SHP77 (cell line): ENCODE measurements around the gene IPO9.
"Not testable (repeated sequence)": the region's sequence is repeated elsewhere in the genome, so short reads cannot be mapped to it uniquely, and the experiment has no call there.

ENCODE experiments used
- DNase-seq, 2 experiments: peaks; one replicate each; lab custom pipeline; 2025; lab: John Stamatoyannopoulos, UW

IPO9 gene

DNA sequence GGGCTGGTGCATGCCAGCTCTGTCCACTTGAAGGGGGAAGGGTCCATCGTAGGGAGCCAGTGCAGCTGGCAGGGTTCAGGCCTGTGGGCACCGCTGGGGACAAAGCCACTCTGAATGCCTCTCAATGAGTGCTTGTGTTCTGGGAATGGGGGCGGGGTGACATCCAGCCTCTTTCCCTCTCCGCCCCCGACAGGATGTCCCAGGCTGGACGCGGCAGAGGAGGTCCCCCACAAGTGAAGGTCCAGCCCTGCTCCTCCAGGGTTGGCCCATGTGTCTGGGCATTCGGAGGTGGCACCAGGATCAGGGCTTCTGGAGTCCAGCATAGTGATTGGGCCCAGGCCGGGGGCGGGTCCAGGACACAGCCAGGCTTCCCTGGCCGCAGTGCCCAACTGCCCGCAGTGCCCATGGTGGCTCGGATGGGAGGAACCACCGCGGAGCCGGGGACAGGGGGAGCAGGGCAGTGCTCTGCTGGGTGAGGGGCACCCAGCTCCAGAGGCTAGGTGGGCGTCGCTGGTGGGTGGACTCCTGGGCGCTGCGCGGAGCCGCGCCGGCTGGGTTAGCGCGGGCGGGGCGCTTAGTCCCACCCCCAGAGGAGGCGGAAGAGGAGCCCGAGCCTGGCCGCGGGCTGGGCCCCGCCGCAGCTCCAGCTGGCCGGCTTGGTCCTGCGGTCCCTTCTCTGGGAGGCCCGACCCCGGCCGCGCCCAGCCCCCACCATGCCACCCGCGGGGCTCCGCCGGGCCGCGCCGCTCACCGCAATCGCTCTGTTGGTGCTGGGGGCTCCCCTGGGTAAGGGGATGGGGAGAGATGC, 59.5 kb downstream of the IPO9 start, which contains the start of gene SHISA4:
SHISA4 (plus strand) TSS at position 617 of the 808 bp plus-strand sequence; CDS start at position 714, 97 bp downstream.
- DNase-seq, result peak; percentile 43 to 56

DNA sequence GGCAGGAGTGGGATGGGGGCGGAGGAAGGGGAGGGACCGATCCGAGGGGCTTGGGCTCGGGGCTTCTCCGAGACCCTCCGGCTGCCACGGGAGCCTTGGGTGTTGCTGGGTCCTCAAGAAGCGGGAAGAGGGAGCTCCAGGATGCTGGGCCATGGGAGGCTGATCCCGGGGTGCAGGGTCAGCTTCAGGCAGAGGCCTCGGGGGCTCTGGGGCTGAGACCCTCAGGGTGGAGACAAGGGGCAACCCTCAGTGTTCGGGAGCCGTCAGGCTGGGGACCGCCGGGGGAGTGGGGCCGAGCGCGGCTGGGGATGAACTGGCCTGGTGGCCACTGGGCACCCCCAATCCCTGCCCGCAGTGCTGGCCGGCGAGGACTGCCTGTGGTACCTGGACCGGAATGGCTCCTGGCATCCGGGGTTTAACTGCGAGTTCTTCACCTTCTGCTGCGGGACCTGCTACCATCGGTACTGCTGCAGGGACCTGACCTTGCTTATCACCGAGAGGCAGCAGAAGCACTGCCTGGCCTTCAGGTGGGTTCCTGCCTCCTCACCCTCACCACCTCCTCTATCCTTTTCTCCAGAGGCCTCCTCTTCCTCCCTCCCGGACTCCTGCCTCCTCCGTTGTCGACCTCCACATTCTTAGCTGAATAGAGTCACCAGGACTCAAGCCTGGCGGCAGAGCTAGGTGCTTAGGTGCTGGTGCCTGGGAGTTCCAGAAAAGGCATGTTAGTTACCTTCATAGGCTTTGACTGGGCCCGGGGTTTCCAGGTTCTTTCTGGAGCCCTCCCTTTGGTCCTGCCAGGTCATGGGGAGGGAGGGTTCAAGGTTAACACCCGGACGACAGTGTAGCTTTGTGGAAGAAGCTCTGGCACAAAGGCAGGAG, 60.4 kb downstream of the IPO9 start:
- DNase-seq, result no peak

DNA sequence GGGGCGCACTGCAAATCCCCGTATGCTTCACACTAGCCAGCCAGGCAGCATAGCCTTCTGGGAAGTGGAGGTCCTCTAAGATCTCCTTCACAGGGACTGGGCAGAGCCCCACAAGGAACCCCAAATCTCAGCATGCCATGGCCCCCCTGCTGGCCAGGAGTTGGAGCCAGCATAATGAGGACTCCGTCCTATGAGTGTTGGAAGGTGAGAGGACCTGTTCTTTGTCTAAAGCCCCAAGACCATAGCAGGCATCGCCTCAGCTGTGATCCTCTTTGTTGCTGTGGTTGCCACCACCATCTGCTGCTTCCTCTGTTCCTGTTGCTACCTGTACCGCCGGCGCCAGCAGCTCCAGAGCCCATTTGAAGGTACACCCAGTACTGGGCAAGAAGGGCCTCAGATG, 61.3 kb downstream of the IPO9 start:
- no peak for DNase-seq

- no peak for DNase-seq
Measured at GRCh38 chr1:201890806-201891450, 62.0 kb downstream of the IPO9 start.

DNA sequence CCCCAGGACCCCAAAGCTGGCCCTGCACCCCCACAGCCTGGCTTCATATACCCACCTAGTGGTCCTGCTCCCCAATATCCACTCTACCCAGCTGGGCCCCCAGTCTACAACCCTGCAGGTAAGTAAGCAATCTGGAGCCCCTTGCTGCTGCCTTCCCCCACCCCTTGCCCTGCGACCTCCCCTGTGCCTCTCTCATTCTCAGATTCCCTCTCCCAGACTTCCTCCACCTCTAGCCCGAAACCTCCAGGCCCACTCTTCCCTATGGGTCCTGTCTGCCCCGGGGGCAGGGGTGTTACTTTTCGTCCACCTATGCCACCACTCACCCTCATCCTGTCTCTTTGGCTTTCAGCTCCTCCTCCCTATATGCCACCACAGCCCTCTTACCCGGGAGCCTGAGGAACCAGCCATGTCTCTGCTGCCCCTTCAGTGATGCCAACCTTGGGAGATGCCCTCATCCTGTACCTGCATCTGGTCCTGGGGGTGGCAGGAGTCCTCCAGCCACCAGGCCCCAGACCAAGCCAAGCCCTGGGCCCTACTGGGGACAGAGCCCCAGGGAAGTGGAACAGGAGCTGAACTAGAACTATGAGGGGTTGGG, 62.6 kb downstream of the IPO9 start:
- DNase-seq, result no peak

- DNase-seq, result no peak
Measured at GRCh38 chr1:201892211-201892610, 63.3 kb downstream of the IPO9 start.

DNA sequence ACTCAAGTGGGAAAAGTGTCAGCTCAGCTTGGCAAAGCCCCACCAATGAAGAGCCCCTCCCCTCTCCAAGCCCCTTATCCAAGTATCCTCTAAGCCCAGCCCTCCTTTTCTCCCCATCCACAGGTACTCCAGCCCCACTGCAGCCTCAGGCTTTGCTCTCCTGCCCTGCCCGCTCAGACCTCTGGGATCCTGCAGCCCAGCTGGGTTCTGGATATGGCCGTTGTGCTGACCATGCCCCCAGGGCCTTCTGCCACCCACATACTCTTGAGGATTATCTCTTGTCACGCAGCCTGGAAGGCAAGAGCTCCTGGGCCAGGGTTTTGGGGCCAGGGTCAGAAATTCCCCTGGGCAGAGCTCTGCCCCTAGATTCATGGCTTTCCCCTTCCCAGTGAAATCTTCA, 64.5 kb downstream of the IPO9 start:
- DNase-seq, result no peak

- no peak for DNase-seq
Measured at GRCh38 chr1:201894343-201895119, 65.6 kb downstream of the IPO9 start.

DNA sequence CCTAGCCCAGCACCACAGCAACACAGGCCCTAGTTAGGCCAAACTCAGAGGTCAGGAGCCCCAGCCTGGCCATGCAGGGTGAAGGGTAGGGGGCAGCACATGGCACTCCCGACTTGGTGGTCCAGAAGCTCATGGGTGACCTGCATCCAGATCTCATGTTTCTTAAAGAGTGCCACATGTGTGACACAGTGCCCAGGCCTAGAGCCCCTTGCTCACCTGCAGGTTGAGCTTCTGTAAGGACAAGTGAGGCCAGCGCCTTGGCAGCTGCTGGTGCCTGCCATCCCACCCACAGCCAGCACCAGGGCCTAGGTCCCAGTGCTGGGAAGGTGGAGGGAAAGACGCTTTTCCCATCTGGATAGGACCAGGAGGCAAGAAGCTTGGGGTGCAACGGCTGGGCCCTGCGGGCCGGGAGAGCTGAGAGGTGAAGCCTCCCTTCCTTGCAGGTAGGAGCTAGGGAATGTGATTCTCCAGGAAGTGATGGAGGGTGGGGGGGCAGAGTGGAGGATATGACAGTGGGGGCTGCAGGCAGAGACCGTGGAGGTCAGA, 66.2 kb downstream of the IPO9 start:
- DNase-seq, result no peak

GRCh38 chr1:201895913-201896807, 67.2 kb downstream of the IPO9 start:
- DNase-seq, result peak; percentile 76 to 85

- DNase-seq, result no peak
Measured at GRCh38 chr1:201896951-201897391, 68.0 kb downstream of the IPO9 start.

GRCh38 chr1:201898240-201898894, 69.4 kb downstream of the IPO9 start:
- no peak for DNase-seq

DNA sequence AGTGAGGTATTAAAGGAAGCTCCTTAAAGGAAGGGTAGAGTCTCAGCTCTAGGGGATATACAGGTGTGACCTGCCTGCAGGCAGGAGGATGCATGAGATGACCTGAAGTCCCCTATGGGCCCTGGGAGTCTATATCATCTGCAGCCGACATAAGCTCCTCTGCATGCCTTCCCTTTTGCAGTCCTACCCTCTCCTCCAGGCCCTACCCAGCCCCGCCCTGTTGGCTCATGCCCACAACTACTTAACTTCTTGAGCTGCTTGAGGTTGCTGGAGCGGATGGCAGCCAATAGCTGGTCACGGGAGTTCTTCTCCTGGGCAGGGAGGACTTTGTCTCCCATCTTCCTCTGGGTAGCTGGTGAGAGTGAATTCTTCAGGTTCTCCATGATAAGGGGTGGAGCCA, 70.0 kb downstream of the IPO9 start:
- no peak for DNase-seq

DNA sequence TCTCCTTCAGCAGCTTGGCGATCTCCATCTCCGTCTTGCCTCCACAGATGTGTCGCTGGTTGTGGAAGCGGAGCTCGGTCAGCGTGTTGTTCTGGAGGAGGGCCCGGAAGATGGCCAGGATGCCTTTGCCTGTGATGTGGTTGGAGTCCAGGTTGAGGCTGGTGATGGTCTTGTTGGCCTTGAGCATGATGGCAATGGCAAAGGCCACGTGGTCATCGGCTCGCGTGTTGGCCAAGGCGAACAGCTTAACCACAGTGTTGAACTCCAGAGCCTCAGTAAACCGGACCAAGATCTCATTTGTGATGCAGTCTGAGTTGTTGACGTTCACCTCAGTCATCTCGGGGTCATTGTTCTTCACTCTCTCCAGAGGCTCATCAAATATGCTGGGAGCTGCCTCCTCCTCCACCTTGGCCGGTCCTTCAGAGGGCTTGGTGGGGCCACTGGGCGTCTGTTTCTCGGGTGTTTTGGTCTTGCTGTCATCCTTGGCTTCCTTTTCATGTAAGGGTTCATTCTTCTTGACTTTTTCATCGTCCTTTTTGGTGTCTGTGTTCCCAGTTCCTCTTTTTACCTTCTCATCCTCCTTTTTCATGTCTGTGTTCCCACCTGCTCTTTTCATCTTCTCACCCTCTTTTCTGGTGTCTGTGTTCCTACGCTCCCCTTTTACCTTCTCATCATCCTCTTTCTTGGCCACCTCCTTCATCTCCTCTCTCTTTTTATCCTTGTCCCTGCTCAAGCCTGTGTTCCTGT, 70.9 kb downstream of the IPO9 start:
- DNase-seq, result no peak

DNA sequence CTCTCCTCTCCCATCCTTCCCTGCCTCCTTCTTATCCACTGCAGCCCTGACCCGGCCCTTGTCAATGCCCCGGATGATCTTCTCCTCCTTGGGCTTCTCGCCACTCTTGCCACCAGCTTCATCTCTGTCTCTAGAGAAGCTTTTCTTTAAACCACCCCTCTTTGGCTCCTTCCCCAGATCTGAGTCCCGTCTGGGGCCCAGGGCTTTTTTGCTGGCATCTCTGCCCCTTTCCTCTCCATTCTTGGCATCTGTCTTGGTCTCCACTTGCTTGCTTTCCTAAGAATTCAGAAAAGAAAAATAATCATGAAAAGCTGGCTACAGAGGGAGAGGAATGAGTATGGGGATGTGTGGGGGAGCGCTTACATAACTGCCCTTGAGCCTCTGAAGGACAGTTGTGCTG, 71.5 kb downstream of the IPO9 start:
- no peak for DNase-seq

DNA sequence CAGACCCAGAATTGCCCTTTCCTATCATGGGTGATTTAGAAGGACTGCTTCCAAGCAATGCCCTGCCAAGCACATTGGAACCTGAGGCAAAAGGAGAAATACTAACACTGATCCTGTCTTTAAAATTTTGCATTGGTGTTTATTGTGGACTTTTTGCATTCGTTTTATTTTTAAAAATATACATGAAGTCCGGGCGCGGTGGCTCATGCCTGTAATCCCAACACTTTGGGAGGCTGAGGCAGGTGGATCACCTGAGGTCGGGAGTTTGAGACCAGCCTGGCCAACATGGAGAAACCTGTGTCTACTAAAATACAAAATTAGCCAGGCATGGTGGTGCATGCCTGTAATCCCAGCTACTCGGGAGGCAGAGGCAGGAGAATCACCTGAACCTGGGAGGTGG, 72.1 kb downstream of the IPO9 start:
- DNase-seq, result not testable (repeated sequence)

GRCh38 chr1:201902198-201902597, 73.2 kb downstream of the IPO9 start:
- DNase-seq, result no peak

DNA sequence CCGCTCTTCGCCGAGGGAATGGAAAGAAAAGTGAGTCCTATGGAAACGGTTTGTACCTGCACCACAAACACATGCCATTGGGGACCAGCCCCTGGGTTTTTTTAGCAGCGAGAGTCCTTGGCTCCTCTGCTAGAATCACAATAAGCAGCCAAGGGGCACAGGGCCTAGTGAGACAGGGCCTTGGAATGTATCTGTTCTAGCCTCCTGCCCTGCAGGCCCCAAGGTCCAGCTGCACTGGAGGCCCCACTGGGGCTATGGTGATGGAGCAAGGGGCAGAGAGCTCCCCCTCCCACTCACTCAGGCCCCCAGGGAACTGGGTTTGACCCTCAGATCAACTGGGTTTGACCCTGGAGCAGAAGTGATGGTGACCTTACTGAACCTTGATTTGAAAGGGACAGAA, 74.2 kb downstream of the IPO9 start:
- DNase-seq, result no peak

- DNase-seq, result no peak
Measured at GRCh38 chr1:201904579-201904978, 75.6 kb downstream of the IPO9 start.
